Heart left ventricle (tissue), 16 donors: ENCODE results near the gene KCTD13. TPM values are rescaled to one million over a fixed set of nuclear protein-coding genes. Genes with fewer than 3 reads are reported as not detected.
A peak's percentile ranks its signal among the peaks of the same experiment; 100 is the strongest.

ENCODE experiments used
- ATAC-seq, 4 donors: fragments of 200-7000 bp; cut with Tn5 transposase; one replicate each; pipeline ENCODE4 v1.9.1; 2020 to 2022; ENCODE audit warnings: moderate library complexity in 4 of 4, mild to moderate bottlenecking in 3 of 4, moderate number of reproducible peaks in 1 of 4
- DNase-seq, 5 donors: peaks; one replicate each; pipeline ENCODE4 v3.0.0-alpha.2; 2020
- H3K27ac ChIP-seq, 12 donors: fragments of 200-600 bp; sonication (generic) in 4 of 12; one replicate each; pipeline versions ENCODE4 v1.5.0 to v1.8.0; 2016 to 2022; ENCODE audit warnings: mild to moderate bottlenecking in 2 of 12
- H3K27me3 ChIP-seq, 9 donors: fragments of 200-600 bp; sonication (generic) in 2 of 9; one replicate each; pipeline versions ENCODE4 v1.5.1 to v1.8.0; 2016 to 2022; ENCODE audit warnings: mild to moderate bottlenecking in 3 of 9
- H3K36me3 ChIP-seq, 9 donors: fragments of 200-600 bp; sonication (generic) in 2 of 9; one replicate each; pipeline versions ENCODE4 v1.5.0 to v1.8.0; 2018 to 2022; ENCODE audit warnings: mild to moderate bottlenecking in 2 of 9
- H3K4me1 ChIP-seq, 12 donors: fragments of 200-600 bp; sonication (generic) in 4 of 12; one replicate each; pipeline versions ENCODE4 v1.5.0 to v1.8.0; 2016 to 2022; ENCODE audit warnings: mild to moderate bottlenecking in 3 of 12
- H3K4me3 ChIP-seq, 12 donors: fragments of 200-600 bp; sonication (generic) in 4 of 12; one replicate each; pipeline versions ENCODE4 v1.5.0 to v1.8.0; 2017 to 2022; ENCODE audit warnings: mild to moderate bottlenecking in 9 of 12, moderate library complexity in 4 of 12
- H3K9me3 ChIP-seq, 12 donors: fragments of 200-600 bp; sonication (generic) in 4 of 12; one replicate each; pipeline versions ENCODE4 v1.5.0 to v1.8.0; 2016 to 2022; ENCODE audit warnings: mild to moderate bottlenecking in 1 of 12
- POLR2A ChIP-seq, 2 donors: fragments of 450-650 bp; IDR thresholded peaks; one replicate each; pipeline ENCODE4 v1.6.1; 2017; ENCODE audit warnings: antibody characterized with exemption in 2 of 2, mild to moderate bottlenecking in 2 of 2, moderate library complexity in 2 of 2
- WGBS, 4 donors: extraction: QIAGEN DNeasy Blood & Tissue Kit in 2 of 4; methylation state at CpG; one replicate each; pipeline versions ENCODE4 v1.1.5 to v1.1.7; 2013 to 2018; 5-methylcytosine and 5-hydroxymethylcytosine counted together
- intact Hi-C, 10 donors: fragments of 100-400 bp; cut with DNase I; formaldehyde crosslinking; loops; one replicate each; pipeline versions ENCODE4 v1.11.1 to v1.14.2; 2022
- long read RNA-seq, 3 donors: library from polyadenylated mRNA; unstranded; transcript quantifications; one replicate each; pipeline ENCODE4 v2.0.0, GENCODE V29; 2020 to 2021
- polyA plus RNA-seq, 2 donors: library from polyadenylated mRNA; stranded (reverse); fragments of 200-250 nt; gene quantifications; one replicate each; pipeline ENCODE4 v1.2.3, GENCODE V29; 2013
- total RNA-seq, 9 donors: library from RNA; depleted of rRNA in 2 of 9; stranded (reverse); fragments of >200 nt in 2 of 9; fragmentation: NEBNext Ultra II Directional in 3 of 9; extraction: Animal tissue kit (Norgen Biotek cat#: 25700) in 3 of 9; gene quantifications; one replicate each; pipeline versions ENCODE4 v1.1.0 to v1.2.4, GENCODE V29; 2016 to 2023
- TF ChIP-seq, protein P1 (sequence below), 12 donors: fragments of 200-600 bp; sonication (generic) in 4 of 12; IDR thresholded peaks; one replicate each; pipeline versions ENCODE4 v1.5.0 to v1.8.0; 2018 to 2022; ENCODE audit warnings: antibody characterized with exemption in 12 of 12, mild to moderate bottlenecking in 5 of 12
- donor health status: ischemic (EF 13 %, LVEDD 7.1; RV severe dilation, severe dysfunction).
- donor health status: healthy with polysubstance abuse.
- donor health status: DM: no; HTN: yes; CAD: no.
- donor health status: DM: no; HTN: no; CAD: no.
- donor health status: ischemic (EF 25% LVEDD 6.9; RV normal size, moderate dysfunction).
- donor health status: ischemic (EF 25% LVEDD 5.7; RV mildly dilated, moderate dysfunction).
- donor health status: healthy.
- donor health status: DM: yes; HTN: yes; CAD: no.
- donor health status: ischemic (EF 35%, LVEDD 5.7; RV mildly dilated, moderate dysfunction).
- donor health status: nonischemic (EF 11% LVEDD 7.7; RV severe dilation, severe dysfunction).
- donor health status: DM: yes; HTN: yes; CAD: no.
- donor health status: PGD.
- donor health status: ischemic (EF 29% LVEDD 5.4; RV normal size, mild dysfunction).
- donor health status: nonischemic (EF 23%, LVEDD 6.1; RV moderate dilation, normal function).

Gene KCTD13, protein sequence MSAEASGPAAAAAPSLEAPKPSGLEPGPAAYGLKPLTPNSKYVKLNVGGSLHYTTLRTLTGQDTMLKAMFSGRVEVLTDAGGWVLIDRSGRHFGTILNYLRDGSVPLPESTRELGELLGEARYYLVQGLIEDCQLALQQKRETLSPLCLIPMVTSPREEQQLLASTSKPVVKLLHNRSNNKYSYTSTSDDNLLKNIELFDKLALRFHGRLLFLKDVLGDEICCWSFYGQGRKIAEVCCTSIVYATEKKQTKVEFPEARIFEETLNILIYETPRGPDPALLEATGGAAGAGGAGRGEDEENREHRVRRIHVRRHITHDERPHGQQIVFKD
- 1 to 10 TPM; 3.6 to 9.1 (median 7.2) TPM for total RNA-seq
- polyA plus RNA-seq = 1 to 10 TPM; 3.6 to 5.0 TPM
- long read RNA-seq, donor 1, full-length matches to known transcripts = 6 of 7 reads
- long read RNA-seq, donor 1, partial matches to known transcripts = 0 of 7 reads
- long read RNA-seq, donor 1, other reads (novel, unspliced or antisense) = 1 of 7 reads
- long read RNA-seq, donor 2, full-length matches to known transcripts = 9 of 15 reads
- long read RNA-seq, donor 2, partial matches to known transcripts = 0 of 15 reads
- long read RNA-seq, donor 2, other reads (novel, unspliced or antisense) = 6 of 15 reads
- long read RNA-seq, donor 3, full-length matches to known transcripts = 2 of 2 reads
- long read RNA-seq, donor 3, partial matches to known transcripts = 0 of 2 reads
- long read RNA-seq, donor 3, other reads (novel, unspliced or antisense) = 0 of 2 reads

DNA sequence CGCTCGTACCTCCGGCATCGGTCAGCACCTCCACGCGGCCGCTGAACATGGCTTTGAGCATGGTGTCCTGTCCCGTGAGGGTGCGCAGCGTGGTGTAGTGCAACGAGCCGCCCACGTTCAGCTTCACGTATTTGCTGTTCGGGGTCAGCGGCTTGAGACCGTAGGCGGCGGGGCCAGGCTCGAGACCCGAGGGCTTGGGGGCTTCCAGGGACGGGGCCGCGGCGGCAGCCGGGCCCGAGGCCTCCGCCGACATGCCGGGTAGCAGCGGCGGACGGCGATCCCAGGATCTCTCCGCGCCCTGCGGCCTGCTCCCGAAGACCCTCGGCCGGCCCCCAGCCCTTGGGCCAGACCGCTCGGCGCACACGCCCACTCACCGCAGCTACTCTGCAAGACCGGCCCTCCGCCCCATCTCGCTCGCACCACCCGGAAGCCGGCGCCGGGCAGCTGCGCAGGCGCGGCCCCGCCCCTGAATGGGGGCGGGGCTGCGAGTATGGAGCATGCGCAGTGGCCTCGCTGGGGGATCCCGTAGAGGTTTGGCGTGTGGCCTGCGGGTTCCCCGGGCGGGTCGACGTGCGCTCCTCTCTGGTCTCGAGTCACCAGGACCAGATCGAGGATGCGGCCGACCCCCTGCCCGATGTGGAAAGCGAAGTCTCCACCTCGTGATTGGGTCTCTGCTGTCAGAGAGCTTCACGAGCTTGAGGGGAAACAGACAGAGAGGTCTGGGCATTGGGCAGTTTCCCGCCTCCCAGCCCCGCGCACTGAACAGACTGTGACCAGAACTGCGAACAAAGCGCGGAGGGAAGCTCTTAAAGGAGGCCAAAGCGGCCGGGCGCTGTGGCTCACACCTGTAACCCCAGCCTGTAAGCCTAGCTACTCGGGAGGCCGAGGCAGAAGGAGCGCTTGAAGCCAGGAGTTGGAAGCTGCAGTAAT is at the start of gene KCTD13:
KCTD13 (minus strand) TSS at position 446 of the 930 bp plus-strand sequence; CDS start at position 253, 193 bp downstream.
- 0 to 1% (median 0%) methylated on average over 69 to 89 of the region's 89 CpGs for WGBS, 4 donors
- H3K9me3 ChIP-seq = no peaks in the 10 kb centered on the region
- TF ChIP-seq POLR2A (IDR thresholded peaks at IDR 0.05) = peak in 1 of 2 donors; percentile 93
- TF ChIP-seq, protein P1, sequence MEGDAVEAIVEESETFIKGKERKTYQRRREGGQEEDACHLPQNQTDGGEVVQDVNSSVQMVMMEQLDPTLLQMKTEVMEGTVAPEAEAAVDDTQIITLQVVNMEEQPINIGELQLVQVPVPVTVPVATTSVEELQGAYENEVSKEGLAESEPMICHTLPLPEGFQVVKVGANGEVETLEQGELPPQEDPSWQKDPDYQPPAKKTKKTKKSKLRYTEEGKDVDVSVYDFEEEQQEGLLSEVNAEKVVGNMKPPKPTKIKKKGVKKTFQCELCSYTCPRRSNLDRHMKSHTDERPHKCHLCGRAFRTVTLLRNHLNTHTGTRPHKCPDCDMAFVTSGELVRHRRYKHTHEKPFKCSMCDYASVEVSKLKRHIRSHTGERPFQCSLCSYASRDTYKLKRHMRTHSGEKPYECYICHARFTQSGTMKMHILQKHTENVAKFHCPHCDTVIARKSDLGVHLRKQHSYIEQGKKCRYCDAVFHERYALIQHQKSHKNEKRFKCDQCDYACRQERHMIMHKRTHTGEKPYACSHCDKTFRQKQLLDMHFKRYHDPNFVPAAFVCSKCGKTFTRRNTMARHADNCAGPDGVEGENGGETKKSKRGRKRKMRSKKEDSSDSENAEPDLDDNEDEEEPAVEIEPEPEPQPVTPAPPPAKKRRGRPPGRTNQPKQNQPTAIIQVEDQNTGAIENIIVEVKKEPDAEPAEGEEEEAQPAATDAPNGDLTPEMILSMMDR (IDR thresholded peaks at IDR 0.05) = no peak
- peak within 1 kb of the TSS; percentile 72 to 100 (median 92) for H3K4me3 ChIP-seq
- ATAC-seq = peak; percentile 89 to 99 (median 99)
- peaks cover 4 to 27% (median 18%) of the 10 kb centered on the region in 12 donors for H3K4me1 ChIP-seq
- H3K36me3 ChIP-seq = peaks cover 0 to 26% (median 21%) of the 10 kb centered on the region in 9 donors
- peak within 1 kb of the TSS; percentile 72 to 96 (median 88) for H3K27ac ChIP-seq
- no peaks in the 10 kb centered on the region for H3K27me3 ChIP-seq
- peak; percentile 85 to 95 (median 89) for DNase-seq
- intact Hi-C loops = loop anchor here in 7 of 10 donors (1.0 to 10.0 kb wide), 9 partner anchors 26 to 81 kb away; partner anchors contain the start of genes INO80E (in 3 of the 7), TMEM219 (in 3 of the 7), HIRIP3 (in 2 of the 7) and TAOK2 (in 2 of the 7)

DNA sequence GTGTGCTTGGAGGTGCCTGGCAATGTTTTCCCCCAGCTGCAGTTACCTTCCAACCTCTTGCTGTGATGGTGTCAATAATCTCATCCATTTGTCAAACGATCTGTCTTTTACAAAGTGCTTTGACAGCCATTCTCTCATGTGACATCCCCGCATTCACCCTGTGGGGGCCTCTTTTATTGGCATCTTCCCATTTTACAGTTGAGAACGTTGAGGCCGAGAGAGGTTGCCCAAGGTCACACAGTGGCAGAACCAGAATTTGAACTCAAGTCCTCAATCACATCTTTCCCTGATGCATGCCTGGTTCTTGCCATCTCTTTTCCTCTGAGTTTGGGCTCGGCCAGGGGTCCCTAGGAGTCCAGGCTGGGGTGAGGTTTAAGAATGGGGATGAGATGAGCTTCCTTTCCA is 49.1 kb upstream of the KCTD13 start:
- intact Hi-C loops = loop anchor here in 3 of 10 donors (2.0 to 5.0 kb wide), 5 partner anchors 20 to 672 kb away; partner anchors contain the start of genes HIRIP3 (in 1 of the 3), KCTD13 (in 1 of the 3), MAZ (in 1 of the 3) and PRRT2 (in 1 of the 3)
- TF ChIP-seq, protein P1 (IDR thresholded peaks at IDR 0.05) = no peak
- no peak for TF ChIP-seq POLR2A (IDR thresholded peaks at IDR 0.05)
- Histone ChIP-seq H3K9me3 (no peaks in the 10 kb centered on the region), H3K4me1 (peaks cover 0 to 54% (median 37%) of the 10 kb centered on the region in 12 donors), H3K36me3 (peaks cover 0 to 52% (median 44%) of the 10 kb centered on the region in 9 donors), H3K4me3 (peak overlapping the region; percentile 66 to 98 (median 90)), H3K27ac (peak overlapping the region; percentile 67 to 99 (median 96)), H3K27me3 (no peaks in the 10 kb centered on the region)
- DNase-seq (no peak), ATAC-seq (no peak)
- WGBS, 4 donors = 48 to 56% (median 52%) methylated on average over 5 of the region's 5 CpGs

DNA sequence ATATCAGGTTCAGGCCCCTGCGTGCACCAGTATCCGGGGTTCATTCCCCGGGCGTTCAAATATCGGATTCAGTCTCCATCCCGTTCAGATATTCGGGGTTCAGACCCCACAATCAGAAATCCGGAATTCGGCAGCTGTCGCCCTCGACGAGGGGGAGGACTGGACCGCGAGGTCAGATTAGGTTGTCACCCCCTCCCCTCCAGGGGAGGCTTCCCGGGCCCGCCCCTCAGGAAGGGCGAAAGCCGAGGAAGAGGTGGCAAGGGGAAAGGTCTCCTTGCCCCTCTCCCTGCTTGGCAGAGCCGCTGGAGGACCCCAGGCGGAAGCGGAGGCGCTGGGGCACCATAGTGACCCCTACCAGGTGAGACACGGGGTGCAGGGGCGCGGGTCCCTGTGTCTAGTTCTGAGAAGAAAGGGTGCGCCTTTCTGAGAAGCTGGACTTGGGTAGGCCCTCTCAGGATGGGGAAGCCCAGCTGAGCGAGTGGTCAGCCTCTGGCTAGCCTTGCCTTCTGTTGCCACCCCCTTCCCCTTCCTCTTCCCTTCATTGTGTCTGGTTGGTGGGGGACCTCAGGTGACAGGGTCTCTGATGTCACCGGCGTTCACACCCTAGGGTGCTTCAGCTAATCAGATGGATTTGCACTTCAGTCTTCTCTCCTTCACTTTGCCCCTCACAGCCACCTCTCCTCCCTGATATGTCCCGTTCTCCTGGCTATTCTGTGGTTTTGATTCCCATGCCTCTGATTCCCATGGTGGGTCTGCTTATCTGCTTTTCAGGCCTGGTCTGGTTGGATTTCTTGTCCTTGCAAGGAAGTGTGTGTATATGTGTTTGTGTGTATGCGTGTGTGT is 48.5 kb upstream of the KCTD13 start:
- Histone ChIP-seq H3K36me3 (peaks cover 0 to 52% (median 44%) of the 10 kb centered on the region in 9 donors), H3K27ac (peak overlapping the region; percentile 87 to 99 (median 96)), H3K4me1 (peaks cover 0 to 54% (median 37%) of the 10 kb centered on the region in 12 donors), H3K9me3 (no peaks in the 10 kb centered on the region), H3K4me3 (peak overlapping the region; percentile 66 to 98 (median 90)), H3K27me3 (no peaks in the 10 kb centered on the region)
- WGBS, 4 donors = 1 to 2% (median 2%) methylated on average over 22 to 31 of the region's 31 CpGs
- peak; percentile 9 to 64 (median 13) for ATAC-seq
- peak in 1 of 2 donors; percentile 49 for TF ChIP-seq POLR2A (IDR thresholded peaks at IDR 0.05)
- TF ChIP-seq, protein P1 (IDR thresholded peaks at IDR 0.05) = no peak
- intact Hi-C loops = loop anchor here in 5 of 10 donors (2.0 to 5.0 kb wide), 7 partner anchors 20 to 1022 kb away; partner anchors contain the start of genes KCTD13 (in 2 of the 5), HIRIP3 (in 1 of the 5), MAZ (in 1 of the 5) and NFATC2IP (in 1 of the 5)
- DNase-seq = peak; percentile 60 to 73 (median 69)
